SU-DHL-6 (cell line): Measurements from ENCODE around the gene ATP2B1.

Experiments
- H2AFZ ChIP-seq: fragments of 200-600 bp; sonication (generic); 2 replicates; pipeline ENCODE4 v1.6.1; 2014; ENCODE audit warnings: low read depth, mild to moderate bottlenecking, moderate library complexity, mixed read lengths, antibody characterized with exemption, low read length; ENCODE audit not compliant: severe bottlenecking
- H3F3A ChIP-seq: fragments of 200-600 bp; shearing (Covaris generic); 2 replicates; pipeline ENCODE4 v1.6.0; 2016; ENCODE audit warnings: antibody characterized with exemption, mild to moderate bottlenecking; ENCODE audit not compliant: insufficient read depth
- H3K27ac ChIP-seq: fragments of 200-600 bp; sonication (generic); 2 replicates; pipeline ENCODE4 v1.5.1; 2016; ENCODE audit warnings: low read depth, mild to moderate bottlenecking, low read length, moderate library complexity, mixed read lengths
- H3K27me3 ChIP-seq: fragments of 200-600 bp; sonication (generic), shearing (Covaris generic); 2 replicates; pipeline ENCODE4 v1.6.0; 2014; ENCODE audit warnings: mild to moderate bottlenecking, low read length
- H3K36me3 ChIP-seq: fragments of 200-600 bp; sonication (generic); 2 replicates; pipeline ENCODE4 v1.6.1; 2014; ENCODE audit warnings: mild to moderate bottlenecking, low read length, mixed read lengths
- H3K4me2 ChIP-seq: fragments of 300-600, 200-600 bp; shearing (Covaris generic), sonication (generic); 2 replicates; pipeline ENCODE4 v1.6.0; 2014; ENCODE audit warnings: low read length, low read depth, mild to moderate bottlenecking; ENCODE audit not compliant: poor library complexity, severe bottlenecking
- H3K4me3 ChIP-seq: fragments of 200-600 bp; sonication (generic); 2 replicates; pipeline ENCODE4 v1.5.1; 2014; ENCODE audit warnings: antibody characterized with exemption, low read length, mild to moderate bottlenecking, mixed read lengths; ENCODE audit not compliant: insufficient read depth, poor library complexity, severe bottlenecking
- H3K79me2 ChIP-seq: fragments of 200-600 bp; sonication (generic); 2 replicates; pipeline ENCODE4 v1.6.1; 2014; ENCODE audit warnings: mild to moderate bottlenecking, low read length, moderate library complexity; ENCODE audit not compliant: insufficient read depth
- H3K9ac ChIP-seq: fragments of 200-600 bp; sonication (generic); 2 replicates; pipeline ENCODE4 v1.7.0; 2014; ENCODE audit warnings: mild to moderate bottlenecking, low read length
- H3K9me2 ChIP-seq: fragments of 200-600 bp; sonication (generic); replicated peaks from 2 replicates; pipeline ENCODE4 v1.6.1; 2014; ENCODE audit warnings: low read length; ENCODE audit not compliant: insufficient read depth
- H3K9me3 ChIP-seq: fragments of 200-600 bp; sonication (generic); 2 replicates; pipeline ENCODE4 v1.6.1; 2014; ENCODE audit warnings: low read length, mixed read lengths; ENCODE audit not compliant: insufficient read depth
- H4K20me1 ChIP-seq: fragments of 200-600 bp; sonication (generic); 2 replicates; pipeline ENCODE4 v1.6.1; 2014; ENCODE audit warnings: low read depth, mild to moderate bottlenecking, antibody characterized with exemption, low read length, moderate library complexity, mixed read lengths
- CTCF ChIP-seq: fragments of 200-600 bp; sonication (generic); IDR thresholded peaks from one replicate; pipeline ENCODE4 v1.5.1; 2017; ENCODE audit warnings: antibody characterized with exemption, mild to moderate bottlenecking, low read length, moderate library complexity; ENCODE audit not compliant: insufficient read depth, poor library complexity, severe bottlenecking
- EZH2phosphoT487 ChIP-seq: fragments of 200-600 bp; sonication (generic), shearing (Covaris generic); conservative IDR thresholded peaks from 2 replicates; pipeline ENCODE4 v1.6.1; 2018; ENCODE audit warnings: mild to moderate bottlenecking, antibody characterized with exemption, low read length, moderate library complexity, mixed read lengths

The ATP2B1 gene

DNA sequence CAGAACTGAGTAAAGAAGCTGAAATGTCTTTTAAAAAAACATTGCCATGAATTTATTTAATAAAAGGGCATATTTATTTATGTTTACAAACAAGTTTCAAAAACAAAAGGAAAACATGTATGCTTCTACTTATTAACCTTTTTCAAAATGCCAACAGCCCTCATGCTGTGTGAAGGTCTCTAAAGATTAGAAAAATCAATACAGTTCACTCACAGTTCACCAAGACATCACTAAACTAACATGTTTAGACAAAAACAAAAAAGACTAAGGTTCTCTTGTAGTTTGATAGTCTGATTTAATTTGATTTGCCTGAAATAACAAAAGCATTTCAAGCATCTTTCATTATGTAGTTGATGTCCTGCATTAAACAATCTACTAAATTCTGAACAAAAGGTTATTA is 118.9 kb downstream of the ATP2B1 start:
- TF ChIP-seq CTCF (no peak), EZH2phosphoT487 (no peak)
- H3K9me2 ChIP-seq = no peaks in the 10 kb centered on the region
- no peaks in the 10 kb centered on the region for H4K20me1 ChIP-seq
- H3K9ac ChIP-seq = no peak overlapping the region
- H3K79me2 ChIP-seq = no peaks in the 10 kb centered on the region; the same call in 1 of the 2 replicates
- H3K27me3 ChIP-seq = no peaks in the 10 kb centered on the region
- H3K27ac ChIP-seq = no peak overlapping the region
- no peaks in the 10 kb centered on the region for H3F3A ChIP-seq
- no peaks in the 10 kb centered on the region for H3K9me3 ChIP-seq
- H3K36me3 ChIP-seq = peaks cover 45% of the 10 kb centered on the region
- no peak overlapping the region for H2AFZ ChIP-seq
- H3K4me2 ChIP-seq = no peak overlapping the region
- no peak overlapping the region for H3K4me3 ChIP-seq

DNA sequence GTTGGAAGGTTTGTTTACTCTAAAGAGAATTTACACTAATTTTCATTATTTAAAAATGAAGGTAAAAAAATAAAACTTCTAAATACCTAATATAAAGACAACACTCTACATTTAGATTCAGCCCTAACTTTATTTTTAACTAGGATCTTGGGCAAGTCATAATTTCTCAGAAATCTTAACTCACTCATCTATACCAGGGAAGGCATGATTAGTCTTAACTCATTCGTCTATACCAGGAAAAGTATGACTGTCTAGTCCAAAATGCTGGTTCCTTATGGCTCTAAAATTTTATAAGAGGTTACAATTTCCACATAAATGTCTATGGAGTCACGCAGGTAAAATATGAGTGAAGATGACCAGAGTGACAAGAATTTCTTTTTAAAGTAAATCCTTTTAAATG is 130.1 kb downstream of the ATP2B1 start:
- Histone ChIP-seq H3F3A (no peaks in the 10 kb centered on the region), H3K9me3 (no peaks in the 10 kb centered on the region), H3K79me2 (no peaks in the 10 kb centered on the region), H3K9me2 (no peaks in the 10 kb centered on the region), H3K27me3 (no peaks in the 10 kb centered on the region), H3K36me3 (no peaks in the 10 kb centered on the region), H2AFZ (no peak overlapping the region), H3K4me3 (no peak overlapping the region), H3K4me2 (no peak overlapping the region), H3K9ac (no peak overlapping the region), H3K27ac (no peak overlapping the region), H4K20me1 (no peaks in the 10 kb centered on the region)
- no peak for TF ChIP-seq EZH2phosphoT487
- TF ChIP-seq CTCF = no peak

- no peaks in the 10 kb centered on the region for H3K79me2 ChIP-seq
- H3F3A ChIP-seq = no peaks in the 10 kb centered on the region
- no peaks in the 10 kb centered on the region for H4K20me1 ChIP-seq
- H3K27ac ChIP-seq = no peak overlapping the region
- TF ChIP-seq EZH2phosphoT487 (no peak), CTCF (no peak)
- no peaks in the 10 kb centered on the region for H3K27me3 ChIP-seq
- no peak overlapping the region for H3K4me3 ChIP-seq
- H3K36me3 ChIP-seq = no peaks in the 10 kb centered on the region
- no peaks in the 10 kb centered on the region for H3K9me2 ChIP-seq
- H3K9me3 ChIP-seq = no peaks in the 10 kb centered on the region
- H3K9ac ChIP-seq = no peak overlapping the region
- no peak overlapping the region for H3K4me2 ChIP-seq
- no peak overlapping the region for H2AFZ ChIP-seq
These were observed 131.9 kb downstream of the ATP2B1 start for GRCh38 chr12:89576572-89577220.
